ENCODE results near the gene TBC1D19.
"Not testable (repeated sequence)": the region's sequence is repeated elsewhere in the genome, so short reads cannot be mapped to it uniquely, and the experiment has no call there.

TBC1D19 gene

GRCh38 chr4:26690506-26690905, 106.6 kb downstream of the TBC1D19 start:
- H3K36me3 Mint-ChIP-seq: peaks cover 36% of the 10 kb centered on the region
- no peaks in the 10 kb centered on the region for H3K9me3 Mint-ChIP-seq (ENCODE audit: low read depth)
- no peak overlapping the region for H3K27ac Mint-ChIP-seq
- H3K4me3 Mint-ChIP-seq: no peak overlapping the region
- H3K27me3 Mint-ChIP-seq: no peaks in the 10 kb centered on the region
- no peaks in the 10 kb centered on the region for H3K4me1 Mint-ChIP-seq (ENCODE audit: low read depth)

GRCh38 chr4:26692014-26692726, 108.3 kb downstream of the TBC1D19 start:
- H3K9me3 Mint-ChIP-seq (ENCODE audit: low read depth): no peaks in the 10 kb centered on the region
- H3K27me3 Mint-ChIP-seq: no peaks in the 10 kb centered on the region
- H3K36me3 Mint-ChIP-seq: peaks cover 27% of the 10 kb centered on the region
- no peaks in the 10 kb centered on the region for H3K4me1 Mint-ChIP-seq (ENCODE audit: low read depth)
- H3K27ac Mint-ChIP-seq: no peak overlapping the region
- H3K4me3 Mint-ChIP-seq: no peak overlapping the region

GRCh38 chr4:26694131-26694530, 110.2 kb downstream of the TBC1D19 start:
- not testable (repeated sequence) for H3K4me3 Mint-ChIP-seq; H3K9me3 Mint-ChIP-seq (ENCODE audit: low read depth); H3K4me1 Mint-ChIP-seq (ENCODE audit: low read depth); H3K27me3 Mint-ChIP-seq; H3K27ac Mint-ChIP-seq
- peaks cover 21% of the 10 kb centered on the region for H3K36me3 Mint-ChIP-seq

- Mint-ChIP-seq H3K4me1 (ENCODE audit: low read depth) (no peaks in the 10 kb centered on the region), H3K36me3 (peaks cover 8% of the 10 kb centered on the region), H3K27ac (no peak overlapping the region), H3K9me3 (ENCODE audit: low read depth) (no peaks in the 10 kb centered on the region), H3K4me3 (no peak overlapping the region), H3K27me3 (no peaks in the 10 kb centered on the region)
Observed at GRCh38 chr4:26700110-26700509, 116.2 kb downstream of the TBC1D19 start.

- H3K4me1 Mint-ChIP-seq (ENCODE audit: low read depth): no peaks in the 10 kb centered on the region
- H3K27me3 Mint-ChIP-seq: no peaks in the 10 kb centered on the region
- H3K36me3 Mint-ChIP-seq: peaks cover 10% of the 10 kb centered on the region
- no peaks in the 10 kb centered on the region for H3K9me3 Mint-ChIP-seq (ENCODE audit: low read depth)
- H3K4me3 Mint-ChIP-seq: no peak overlapping the region
- no peak overlapping the region for H3K27ac Mint-ChIP-seq
Observed at GRCh38 chr4:26701095-26701494, 117.2 kb downstream of the TBC1D19 start.

DNA sequence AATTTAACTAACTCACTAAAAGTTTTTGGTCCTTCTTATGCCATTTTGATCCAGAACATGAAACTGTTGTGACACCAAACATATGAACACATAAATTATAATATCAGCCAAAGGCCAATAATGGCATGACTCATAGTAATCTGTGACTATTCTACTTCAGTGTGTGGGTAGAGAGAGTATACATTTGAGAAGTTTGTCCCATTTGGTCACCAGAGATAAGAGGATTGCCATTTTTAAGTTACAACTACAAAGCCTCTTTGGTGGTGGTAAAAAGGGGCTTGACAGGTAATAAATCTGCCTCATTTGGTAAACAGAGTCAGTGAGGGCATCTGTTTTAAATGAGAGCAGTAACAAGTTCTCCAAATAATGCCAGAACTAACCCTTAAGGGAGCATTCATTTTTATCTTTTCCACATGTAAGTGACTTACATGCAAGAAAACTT, 117.9 kb downstream of the TBC1D19 start:
- Mint-ChIP-seq H3K27ac (no peak overlapping the region), H3K9me3 (ENCODE audit: low read depth) (no peaks in the 10 kb centered on the region), H3K27me3 (no peaks in the 10 kb centered on the region), H3K36me3 (peaks cover 10% of the 10 kb centered on the region), H3K4me1 (ENCODE audit: low read depth) (no peaks in the 10 kb centered on the region), H3K4me3 (no peak overlapping the region)

DNA sequence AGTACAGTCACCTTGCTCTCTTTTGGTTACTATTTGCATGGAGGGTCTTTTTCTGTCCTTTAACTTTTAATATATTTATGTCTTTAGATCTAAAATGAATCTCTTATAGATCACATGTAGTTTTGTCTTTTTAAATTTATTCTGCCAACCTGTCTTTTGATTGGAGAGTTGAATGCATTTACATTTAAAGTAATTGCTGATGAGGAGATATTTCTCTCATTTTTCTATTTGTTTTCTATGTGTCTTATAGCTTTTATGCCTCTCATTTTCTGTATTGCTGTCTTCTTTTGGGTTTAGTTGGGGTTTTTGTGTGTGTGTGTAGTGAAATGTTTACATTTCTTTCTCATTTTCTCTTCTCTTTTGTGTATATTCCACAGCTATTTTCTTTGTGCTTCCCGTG, 123.5 kb downstream of the TBC1D19 start:
- Mint-ChIP-seq H3K4me3 (no peak overlapping the region), H3K36me3 (peaks cover 19% of the 10 kb centered on the region), H3K27ac (no peak overlapping the region), H3K9me3 (ENCODE audit: low read depth) (peaks cover 13% of the 10 kb centered on the region), H3K4me1 (ENCODE audit: low read depth) (no peaks in the 10 kb centered on the region), H3K27me3 (no peaks in the 10 kb centered on the region)

DNA sequence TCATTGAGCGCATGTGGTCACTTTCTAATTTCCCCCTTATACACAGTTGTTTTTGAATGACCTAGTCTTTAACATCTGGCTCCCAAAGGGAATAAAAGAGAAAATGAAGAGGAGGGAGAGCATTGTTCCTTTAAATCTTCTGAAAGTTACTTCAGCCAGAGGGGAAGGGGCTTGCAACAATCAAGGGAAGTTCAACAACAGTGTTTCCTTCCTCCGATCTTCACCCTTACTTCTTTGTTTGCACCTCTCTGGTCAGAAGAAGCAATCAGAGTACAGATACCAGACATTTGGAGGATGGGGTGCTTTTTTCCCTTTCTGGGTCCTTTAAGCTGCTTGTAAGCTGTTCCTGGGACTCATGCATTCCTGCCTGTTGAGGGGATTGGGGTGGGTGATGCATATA, 125.4 kb downstream of the TBC1D19 start:
- peaks cover 21% of the 10 kb centered on the region for H3K36me3 Mint-ChIP-seq

GRCh38 chr4:26713563-26714151, 129.8 kb downstream of the TBC1D19 start:
- no peaks in the 10 kb centered on the region for H3K4me1 Mint-ChIP-seq (ENCODE audit: low read depth)
- H3K9me3 Mint-ChIP-seq (ENCODE audit: low read depth): peaks cover 2% of the 10 kb centered on the region
- H3K4me3 Mint-ChIP-seq: no peak overlapping the region
- H3K36me3 Mint-ChIP-seq: peaks cover 17% of the 10 kb centered on the region
- H3K27ac Mint-ChIP-seq: no peak overlapping the region
- H3K27me3 Mint-ChIP-seq: no peaks in the 10 kb centered on the region

More for the DNA sequence above, 125.4 kb downstream of the TBC1D19 start:
- H3K27ac Mint-ChIP-seq: no peak overlapping the region
- no peaks in the 10 kb centered on the region for H3K4me1 Mint-ChIP-seq (ENCODE audit: low read depth)
- H3K9me3 Mint-ChIP-seq (ENCODE audit: low read depth): peaks cover 13% of the 10 kb centered on the region
- no peaks in the 10 kb centered on the region for H3K27me3 Mint-ChIP-seq
- H3K4me3 Mint-ChIP-seq: no peak overlapping the region

GRCh38 chr4:26715636-26716242, 131.9 kb downstream of the TBC1D19 start:
- H3K4me3 Mint-ChIP-seq: no peak overlapping the region
- no peaks in the 10 kb centered on the region for H3K9me3 Mint-ChIP-seq (ENCODE audit: low read depth)
- no peak overlapping the region for H3K27ac Mint-ChIP-seq
- H3K27me3 Mint-ChIP-seq: no peaks in the 10 kb centered on the region
- no peaks in the 10 kb centered on the region for H3K4me1 Mint-ChIP-seq (ENCODE audit: low read depth)
- peaks cover 8% of the 10 kb centered on the region for H3K36me3 Mint-ChIP-seq

- no peak overlapping the region for H3K27ac Mint-ChIP-seq
- no peaks in the 10 kb centered on the region for H3K4me1 Mint-ChIP-seq (ENCODE audit: low read depth)
- H3K36me3 Mint-ChIP-seq: peaks cover 11% of the 10 kb centered on the region
- H3K27me3 Mint-ChIP-seq: no peaks in the 10 kb centered on the region
- H3K9me3 Mint-ChIP-seq (ENCODE audit: low read depth): no peaks in the 10 kb centered on the region
- H3K4me3 Mint-ChIP-seq: no peak overlapping the region
Observed at GRCh38 chr4:26717332-26717731, 133.4 kb downstream of the TBC1D19 start.

DNA sequence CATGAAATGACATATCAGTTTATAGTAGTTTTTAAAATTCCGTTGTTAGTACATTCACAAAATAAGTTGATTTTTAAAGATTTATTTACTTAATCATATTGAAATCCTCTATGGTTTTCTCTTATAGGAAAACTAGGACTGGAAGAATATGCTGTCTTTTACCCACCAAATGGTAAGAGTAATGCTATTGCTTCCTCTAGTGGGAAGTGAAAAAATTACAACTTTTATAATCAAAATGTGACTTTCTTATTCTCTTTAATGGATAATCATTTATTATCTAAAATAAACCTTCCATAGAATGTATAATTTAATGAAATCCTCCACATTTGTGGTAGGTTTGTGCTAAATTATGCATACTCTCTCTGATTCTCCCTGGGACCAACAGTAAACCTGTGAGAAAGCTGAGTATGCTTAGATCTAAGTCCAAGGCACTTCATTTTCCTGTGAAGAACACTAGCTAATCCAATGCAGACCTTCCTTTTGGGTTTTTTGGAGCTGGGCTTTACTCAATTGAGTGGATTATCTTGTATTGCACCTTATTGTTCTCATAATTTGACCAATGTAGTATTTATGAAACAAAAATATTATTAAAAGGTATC, 136.2 kb downstream of the TBC1D19 start:
- H3K4me3 Mint-ChIP-seq: no peak overlapping the region
- H3K4me1 Mint-ChIP-seq (ENCODE audit: low read depth): peaks cover 18% of the 10 kb centered on the region
- H3K9me3 Mint-ChIP-seq (ENCODE audit: low read depth): no peaks in the 10 kb centered on the region
- H3K27me3 Mint-ChIP-seq: no peaks in the 10 kb centered on the region
- H3K27ac Mint-ChIP-seq: no peak overlapping the region
- peaks cover 6% of the 10 kb centered on the region for H3K36me3 Mint-ChIP-seq

DNA sequence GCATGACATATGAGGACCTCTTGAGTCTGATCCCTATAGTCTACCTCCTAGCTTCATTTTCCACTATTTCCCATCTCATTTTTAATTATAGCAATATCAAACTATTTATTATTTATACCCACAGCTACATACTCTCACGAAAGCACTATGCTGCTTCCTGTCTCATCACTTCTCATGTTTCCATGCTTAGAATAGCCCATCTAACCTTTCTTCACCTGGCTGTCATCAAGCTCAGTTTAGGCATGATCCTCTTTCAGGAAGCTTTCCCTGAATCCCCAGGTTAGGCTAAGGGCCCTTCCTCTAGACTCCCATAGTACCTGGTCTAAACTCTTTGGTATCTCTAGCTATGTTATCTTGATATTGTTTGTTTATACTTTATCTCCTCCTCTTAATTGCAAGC, 137.8 kb downstream of the TBC1D19 start:
- Mint-ChIP-seq H3K27me3 (no peaks in the 10 kb centered on the region), H3K4me3 (no peak overlapping the region), H3K36me3 (peaks cover 8% of the 10 kb centered on the region), H3K9me3 (ENCODE audit: low read depth) (no peaks in the 10 kb centered on the region), H3K4me1 (ENCODE audit: low read depth) (peaks cover 21% of the 10 kb centered on the region), H3K27ac (no peak overlapping the region)

GRCh38 chr4:26723216-26723615, 139.3 kb downstream of the TBC1D19 start:
- Mint-ChIP-seq H3K4me1 (ENCODE audit: low read depth) (peaks cover 21% of the 10 kb centered on the region), H3K4me3 (no peak overlapping the region), H3K27ac (no peak overlapping the region), H3K27me3 (no peaks in the 10 kb centered on the region), H3K36me3 (peaks cover 8% of the 10 kb centered on the region), H3K9me3 (ENCODE audit: low read depth) (no peaks in the 10 kb centered on the region)

DNA sequence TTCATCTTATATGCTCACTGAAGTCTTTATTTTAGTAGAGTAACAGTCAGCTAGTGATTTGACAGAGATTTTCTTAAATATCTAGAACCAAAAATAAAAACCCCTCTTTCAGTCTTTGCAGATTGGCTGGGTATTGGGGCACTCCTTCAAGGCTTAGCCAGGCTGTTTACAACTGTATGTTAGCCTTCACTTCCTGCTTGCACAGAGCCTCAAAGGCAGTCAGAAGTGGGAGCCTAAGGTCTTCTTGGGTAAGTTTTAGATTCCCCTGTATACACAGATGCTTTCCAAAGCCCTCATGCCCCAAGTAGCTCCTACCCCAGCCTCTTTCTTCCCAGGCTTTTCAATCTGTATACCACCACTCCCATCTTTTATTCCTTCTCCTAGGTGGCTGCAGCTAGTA, 140.7 kb downstream of the TBC1D19 start:
- H3K27ac Mint-ChIP-seq: no peak overlapping the region
- H3K4me1 Mint-ChIP-seq (ENCODE audit: low read depth): peaks cover 21% of the 10 kb centered on the region

More for the DNA sequence above, 140.7 kb downstream of the TBC1D19 start:
- H3K36me3 Mint-ChIP-seq: peaks cover 8% of the 10 kb centered on the region
- H3K27me3 Mint-ChIP-seq: no peaks in the 10 kb centered on the region
- no peaks in the 10 kb centered on the region for H3K9me3 Mint-ChIP-seq (ENCODE audit: low read depth)
- peak overlapping the region; percentile 5 for H3K4me3 Mint-ChIP-seq
